ENCODE data around the gene COX7B2. TPM values are rescaled to one million over a fixed set of nuclear protein-coding genes. Genes with fewer than 3 reads are reported as not detected.

COX7B2 gene
- total RNA-seq, 6 experiments from 2014 or later, result not detected

DNA sequence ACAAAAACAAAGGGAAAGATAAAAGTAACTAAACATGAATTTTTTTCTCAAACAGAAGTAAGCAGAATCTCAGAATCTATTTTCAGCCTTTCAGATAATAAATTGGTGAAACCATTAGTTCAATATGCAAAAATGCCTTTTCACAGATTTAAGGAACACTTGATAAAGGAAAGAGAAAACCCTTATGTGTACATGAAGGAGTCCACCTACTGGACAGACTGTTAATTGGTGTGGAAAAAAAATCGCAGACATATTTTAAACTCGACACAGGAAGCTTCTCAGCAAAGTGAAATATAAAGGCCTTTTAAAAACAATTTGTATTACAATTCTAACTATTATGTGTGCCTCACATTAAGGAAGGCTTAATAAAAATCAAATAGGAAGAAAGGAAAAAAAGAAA lies 22.3 kb downstream of the COX7B2 start:
- H3K27ac ChIP-seq, result no peak overlapping the region
- H3K4me1 ChIP-seq, result no peaks in the 10 kb centered on the region
- no peaks in the 10 kb centered on the region for H3K9me3 ChIP-seq
- DNase-seq, result no peak
- no peaks in the 10 kb centered on the region for H3K36me3 ChIP-seq
- H3K27me3 ChIP-seq, result no peaks in the 10 kb centered on the region
- 21% methylated on average over 2 of the region's 2 CpGs for WGBS (ENCODE audit: insufficient coverage, low coverage, low lambda C conversion rate, missing lambda C conversion rate)
- H3K4me3 ChIP-seq, result no peak overlapping the region
- no peak for TF ChIP-seq POLR2A (IDR thresholded peaks at IDR 0.05)
- TF ChIP-seq, protein P1, sequence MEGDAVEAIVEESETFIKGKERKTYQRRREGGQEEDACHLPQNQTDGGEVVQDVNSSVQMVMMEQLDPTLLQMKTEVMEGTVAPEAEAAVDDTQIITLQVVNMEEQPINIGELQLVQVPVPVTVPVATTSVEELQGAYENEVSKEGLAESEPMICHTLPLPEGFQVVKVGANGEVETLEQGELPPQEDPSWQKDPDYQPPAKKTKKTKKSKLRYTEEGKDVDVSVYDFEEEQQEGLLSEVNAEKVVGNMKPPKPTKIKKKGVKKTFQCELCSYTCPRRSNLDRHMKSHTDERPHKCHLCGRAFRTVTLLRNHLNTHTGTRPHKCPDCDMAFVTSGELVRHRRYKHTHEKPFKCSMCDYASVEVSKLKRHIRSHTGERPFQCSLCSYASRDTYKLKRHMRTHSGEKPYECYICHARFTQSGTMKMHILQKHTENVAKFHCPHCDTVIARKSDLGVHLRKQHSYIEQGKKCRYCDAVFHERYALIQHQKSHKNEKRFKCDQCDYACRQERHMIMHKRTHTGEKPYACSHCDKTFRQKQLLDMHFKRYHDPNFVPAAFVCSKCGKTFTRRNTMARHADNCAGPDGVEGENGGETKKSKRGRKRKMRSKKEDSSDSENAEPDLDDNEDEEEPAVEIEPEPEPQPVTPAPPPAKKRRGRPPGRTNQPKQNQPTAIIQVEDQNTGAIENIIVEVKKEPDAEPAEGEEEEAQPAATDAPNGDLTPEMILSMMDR (IDR thresholded peaks at IDR 0.05), result peak in 2 of 4 donors; percentile 19 to 28
- peak in 1 of 4 donors; percentile 48 for ATAC-seq
- intact Hi-C loops (cut with DNase I), result no loop called here

DNA sequence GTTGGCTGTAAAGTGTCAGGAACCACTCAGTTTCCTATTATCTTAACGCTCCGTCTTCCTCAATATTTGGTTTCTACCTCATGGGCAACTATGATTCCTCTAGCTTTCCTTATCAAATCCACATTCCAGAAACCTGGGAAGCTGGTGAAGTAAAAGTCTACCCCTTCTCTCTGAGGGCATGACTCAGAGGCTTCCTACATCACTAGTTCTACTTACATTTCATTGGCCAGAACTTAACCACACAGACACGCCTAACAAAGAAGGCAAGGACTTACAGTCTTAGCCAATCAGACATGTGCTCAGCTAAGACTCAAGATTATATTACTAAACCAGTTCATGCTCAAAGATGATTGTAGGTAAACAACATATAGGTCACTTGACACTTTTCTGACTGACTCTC lies 30.4 kb downstream of the COX7B2 start:
- Histone ChIP-seq H3K4me1 (no peaks in the 10 kb centered on the region), H3K9me3 (no peaks in the 10 kb centered on the region), H3K36me3 (no peaks in the 10 kb centered on the region), H3K4me3 (no peak overlapping the region), H3K27me3 (no peaks in the 10 kb centered on the region), H3K27ac (no peak overlapping the region)
- 83% methylated on average over 3 of the region's 3 CpGs for WGBS (ENCODE audit: insufficient coverage, low coverage, low lambda C conversion rate, missing lambda C conversion rate)
- no peak for TF ChIP-seq POLR2A (IDR thresholded peaks at IDR 0.05)
- ATAC-seq, result no peak
- no peak for DNase-seq
- intact Hi-C loops (cut with DNase I), result no loop called here

DNA sequence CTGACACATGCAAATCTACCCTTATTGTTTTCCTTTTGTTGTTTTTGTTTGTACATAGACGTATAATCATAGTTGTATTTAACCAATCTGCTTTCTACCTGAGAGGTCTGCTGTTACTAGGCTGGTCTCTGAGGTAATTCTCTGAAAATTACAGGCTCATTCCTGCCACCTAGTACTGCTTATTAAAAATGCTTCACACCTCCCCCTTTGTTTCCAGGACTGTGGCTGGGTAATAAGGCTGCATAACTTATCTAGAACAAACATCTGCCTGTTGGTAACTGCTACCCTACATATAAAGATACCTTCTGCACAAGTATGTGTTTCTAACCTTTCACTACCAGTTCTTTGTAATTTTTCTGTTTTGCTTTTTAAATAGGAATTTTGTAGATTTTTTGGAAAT lies 34.2 kb downstream of the COX7B2 start:
- intact Hi-C loops (cut with DNase I), result no loop called here
- WGBS (ENCODE audit: insufficient coverage, low coverage, low lambda C conversion rate, missing lambda C conversion rate), result 36% methylated on average over 1 of the region's 1 CpG

DNA sequence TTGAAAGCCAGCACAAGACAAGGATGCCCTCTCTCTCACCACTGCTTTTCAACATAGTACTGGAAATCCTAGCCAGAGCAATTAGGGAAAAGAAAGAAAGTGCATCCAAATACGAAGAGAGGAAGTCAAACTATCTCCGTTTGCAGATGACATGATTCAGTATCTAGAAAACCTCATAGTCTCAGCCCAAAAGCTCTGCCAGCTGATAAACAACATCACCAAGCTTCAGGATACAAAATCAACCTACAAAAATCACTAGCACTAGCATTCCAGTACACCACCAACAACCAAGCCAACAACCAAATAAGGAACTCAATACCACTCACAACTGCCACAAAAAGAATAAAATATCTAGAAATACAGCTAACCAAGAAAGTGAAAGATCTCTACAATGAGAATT lies 38.6 kb downstream of the COX7B2 start:
- Histone ChIP-seq H3K27me3 (no peaks in the 10 kb centered on the region), H3K36me3 (no peaks in the 10 kb centered on the region), H3K4me1 (no peaks in the 10 kb centered on the region), H3K4me3 (no peak overlapping the region), H3K9me3 (no peaks in the 10 kb centered on the region), H3K27ac (no peak overlapping the region)
- ATAC-seq, result no peak
- no peak for TF ChIP-seq POLR2A (IDR thresholded peaks at IDR 0.05)
- TF ChIP-seq, protein P1 (IDR thresholded peaks at IDR 0.05), result no peak
- intact Hi-C loops (cut with DNase I), result no loop called here
- no peak for DNase-seq
- WGBS (ENCODE audit: insufficient coverage, low coverage, low lambda C conversion rate, missing lambda C conversion rate), result 29% methylated on average over 1 of the region's 2 CpGs

More for the DNA sequence above, 34.2 kb downstream of the COX7B2 start:
- DNase-seq (no peak), ATAC-seq (no peak)
- Histone ChIP-seq H3K4me1 (no peaks in the 10 kb centered on the region), H3K27me3 (no peaks in the 10 kb centered on the region), H3K27ac (no peak overlapping the region), H3K4me3 (no peak overlapping the region), H3K36me3 (no peaks in the 10 kb centered on the region), H3K9me3 (no peaks in the 10 kb centered on the region)
- no peak for TF ChIP-seq POLR2A (IDR thresholded peaks at IDR 0.05)
- TF ChIP-seq, protein P1 (IDR thresholded peaks at IDR 0.05), result no peak

DNA sequence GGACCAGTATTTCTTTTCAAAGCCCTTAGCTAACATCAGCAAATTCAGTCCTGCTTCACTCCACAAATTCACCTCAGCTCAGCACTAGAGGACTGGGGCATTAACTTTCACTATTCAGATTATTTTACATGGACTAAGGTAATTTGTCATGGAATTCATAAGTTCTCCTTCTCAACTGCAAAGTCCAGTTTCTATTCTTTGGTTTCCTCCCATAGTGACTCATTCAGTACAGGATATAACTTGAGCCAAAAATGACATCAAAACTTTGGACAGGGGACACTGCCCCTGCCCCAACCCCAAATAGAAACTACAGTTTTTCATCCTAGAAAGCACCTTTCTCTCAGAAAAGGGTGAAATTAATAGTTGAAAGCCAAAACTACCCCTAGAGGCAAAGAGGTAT lies 52.7 kb downstream of the COX7B2 start:
- Histone ChIP-seq H3K9me3 (no peaks in the 10 kb centered on the region), H3K27me3 (no peaks in the 10 kb centered on the region), H3K4me3 (no peak overlapping the region), H3K36me3 (no peaks in the 10 kb centered on the region), H3K4me1 (no peaks in the 10 kb centered on the region), H3K27ac (no peak overlapping the region)
- DNase-seq, result no peak
- ATAC-seq, result peak in 1 of 4 donors; percentile 76
- TF ChIP-seq, protein P1 (IDR thresholded peaks at IDR 0.05), result no peak
- no peak for TF ChIP-seq POLR2A (IDR thresholded peaks at IDR 0.05)
- intact Hi-C loops (cut with DNase I), result no loop called here
